WTC11 (cell line): ENCODE data around the gene TRNT1. TPM values are rescaled to one million over a fixed set of nuclear protein-coding genes. Genes with fewer than 3 reads are reported as not detected.

Experiments used
- ATAC-seq: fragments of 200-7000 bp; cut with Tn5 transposase; 2 replicates; pipeline ENCODE4 v1.10.0; 2021; ENCODE audit warnings: mild to moderate bottlenecking, moderate library complexity
- CTCF ChIA-PET: fragments of 300-600 bp; sonication (Branson Sonifier 250); formaldehyde crosslinking; loops from one replicate; lab custom pipeline; 2021; ENCODE audit warnings: antibody characterized with exemption; lab: Charles Lee
- POLR2A ChIA-PET: fragments of 350-600 bp; sonication (Branson Sonifier 250); formaldehyde crosslinking; loops from one replicate; lab custom pipeline; 2021; ENCODE audit warnings: antibody characterized with exemption; lab: Charles Lee
- DNase-seq: peaks from one replicate; pipeline ENCODE4 v3.0.0; 2021; ENCODE audit warnings: low spot score
- H3K27ac Mint-ChIP-seq: 2 replicates; pipeline ENCODE4 v1.8.0; 2021; ENCODE audit warnings: mixed read lengths
- H3K27me3 Mint-ChIP-seq: 2 replicates; pipeline ENCODE4 v1.8.0; 2021; ENCODE audit warnings: low read depth, mild to moderate bottlenecking, moderate library complexity, mixed read lengths
- H3K36me3 Mint-ChIP-seq: 2 replicates; pipeline ENCODE4 v1.8.0; 2021; ENCODE audit warnings: mixed read lengths
- H3K4me1 Mint-ChIP-seq: 2 replicates; pipeline ENCODE4 v1.8.0; 2022; ENCODE audit warnings: mixed read lengths
- H3K4me3 Mint-ChIP-seq: 2 replicates; pipeline ENCODE4 v1.8.0; 2021; ENCODE audit warnings: mild to moderate bottlenecking, moderate library complexity, mixed read lengths
- H3K9me3 Mint-ChIP-seq: 2 replicates; pipeline ENCODE4 v1.8.0; 2021; ENCODE audit warnings: mixed read lengths
- ELF4 ChIP-seq: sonication (generic); formaldehyde crosslinking; IDR thresholded peaks from 2 replicates; pipeline ENCODE4 v1.8.1; 2022; ENCODE audit warnings: low read depth, mild to moderate bottlenecking, moderate library complexity, missing genetic modification reagents
- EMX1 ChIP-seq: fragments of 250-450 bp; sonication (Bioruptor Pico); IDR thresholded peaks from 2 replicates; pipeline ENCODE4 v1.8.0; 2021; ENCODE audit warnings: mild to moderate bottlenecking
- FOXP1 ChIP-seq: sonication (generic); formaldehyde crosslinking; IDR thresholded peaks from 2 replicates; pipeline ENCODE4 v1.8.0; 2022; ENCODE audit warnings: missing genetic modification reagents, mild to moderate bottlenecking, moderate library complexity, borderline replicate concordance
- FOXP4 ChIP-seq: sonication (generic); formaldehyde crosslinking; IDR thresholded peaks from 2 replicates; pipeline ENCODE4 v1.8.0; 2022; ENCODE audit warnings: mild to moderate bottlenecking, missing genetic modification reagents
- GABPB1 ChIP-seq: sonication (generic); formaldehyde crosslinking; IDR thresholded peaks from 2 replicates; pipeline ENCODE4 v1.8.1; 2023; ENCODE audit warnings: mild to moderate bottlenecking, missing genetic modification reagents
- GRHL2 ChIP-seq: fragments of 250-450 bp; sonication (Bioruptor Pico); IDR thresholded peaks from 2 replicates; pipeline ENCODE4 v1.8.0; 2022; ENCODE audit warnings: mild to moderate bottlenecking, moderate library complexity; ENCODE audit not compliant: insufficient replicate concordance, severe bottlenecking
- GTF2I ChIP-seq: fragments of 250-450 bp; sonication (Bioruptor Pico); conservative IDR thresholded peaks from 2 replicates; pipeline ENCODE4 v1.4.0; 2021; ENCODE audit warnings: mild to moderate bottlenecking
- IRF2 ChIP-seq: sonication (generic); formaldehyde crosslinking; IDR thresholded peaks from 2 replicates; pipeline ENCODE4 v1.8.0; 2022; ENCODE audit warnings: low read depth, missing genetic modification reagents, borderline replicate concordance
- KAT7 ChIP-seq: sonication (generic); formaldehyde crosslinking; IDR thresholded peaks from 2 replicates; pipeline ENCODE4 v1.8.1; 2023; ENCODE audit warnings: missing genetic modification reagents, mild to moderate bottlenecking, borderline replicate concordance
- NFATC4 ChIP-seq: fragments of 250-450 bp; sonication (Bioruptor Pico); IDR thresholded peaks from 2 replicates; pipeline ENCODE4 v1.9.0; 2021; ENCODE audit warnings: mild to moderate bottlenecking
- SMAD4 ChIP-seq: sonication (generic); formaldehyde crosslinking; IDR thresholded peaks from 2 replicates; pipeline ENCODE4 v1.8.0; 2022; ENCODE audit warnings: mild to moderate bottlenecking, missing genetic modification reagents
- TEAD4 ChIP-seq: sonication (generic); formaldehyde crosslinking; IDR thresholded peaks from 2 replicates; pipeline ENCODE4 v1.8.0; 2022; ENCODE audit warnings: mild to moderate bottlenecking, missing genetic modification reagents
- TP53 ChIP-seq: sonication (generic); formaldehyde crosslinking; IDR thresholded peaks from 2 replicates; pipeline ENCODE4 v1.8.1; 2023; ENCODE audit warnings: mild to moderate bottlenecking, missing genetic modification reagents
- ZNF512 ChIP-seq: sonication (generic); formaldehyde crosslinking; IDR thresholded peaks from 2 replicates; pipeline ENCODE4 v1.8.1; 2022; ENCODE audit warnings: missing genetic modification reagents, borderline replicate concordance
- total RNA-seq: library from RNA; stranded (reverse); gene quantifications from 3 replicates; pipeline ENCODE4 v1.2.3, GENCODE V29; 2021
- TF ChIP-seq, protein P1 (sequence below): fragments of 250-450 bp; sonication (Bioruptor Pico); IDR thresholded peaks from 2 replicates; pipeline ENCODE4 v1.9.0; 2021; ENCODE audit warnings: mild to moderate bottlenecking
- TF ChIP-seq, protein P2 (sequence below): fragments of 250-450 bp; sonication (Bioruptor Pico); IDR thresholded peaks from 2 replicates; pipeline ENCODE4 v1.9.0; 2021; ENCODE audit warnings: mild to moderate bottlenecking, borderline replicate concordance
- TF ChIP-seq, protein P3 (sequence below): sonication (generic); formaldehyde crosslinking; conservative IDR thresholded peaks from 2 replicates; pipeline ENCODE4 v1.8.1; 2022; ENCODE audit warnings: mild to moderate bottlenecking, missing genetic modification reagents
- TF ChIP-seq, protein P4 (sequence below): sonication (generic); formaldehyde crosslinking; IDR thresholded peaks from 2 replicates; pipeline ENCODE4 v1.8.1; 2022; ENCODE audit warnings: low read depth, missing genetic modification reagents, borderline replicate concordance
- TF ChIP-seq, protein P5 (sequence below): sonication (generic); formaldehyde crosslinking; IDR thresholded peaks from 2 replicates; pipeline ENCODE4 v1.8.0; 2022; ENCODE audit warnings: mild to moderate bottlenecking, missing genetic modification reagents

The TRNT1 gene
- total RNA-seq, 1 experiment from 2014 or later, result 18.8 TPM

DNA sequence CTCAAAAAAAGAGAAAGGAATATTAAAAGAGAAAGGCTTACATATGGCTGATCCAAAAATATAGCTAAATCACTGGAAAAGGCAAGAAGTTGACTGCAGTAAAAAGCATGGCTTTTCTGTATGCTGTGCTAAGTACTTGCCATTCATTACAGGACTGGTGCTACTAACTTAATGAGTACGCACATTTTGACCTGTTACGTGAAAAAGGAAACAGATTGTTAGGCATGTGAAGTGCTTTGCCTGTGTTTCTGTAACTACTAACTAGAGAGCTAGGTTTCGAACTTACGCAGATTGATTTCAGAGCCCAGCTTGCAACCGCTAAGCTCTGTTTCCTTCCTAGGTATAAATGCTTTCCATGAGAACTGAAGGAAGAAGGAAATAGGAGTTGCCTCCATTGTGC lies 2.8 kb downstream of the TRNT1 start:
- Mint-ChIP-seq H3K27ac (no peak overlapping the region), H3K36me3 (peaks cover 32% of the 10 kb centered on the region), H3K4me1 (peaks cover 9% of the 10 kb centered on the region), H3K27me3 (peaks cover 7% of the 10 kb centered on the region), H3K9me3 (peaks cover 13% of the 10 kb centered on the region), H3K4me3 (no peak overlapping the region)
- no peak for TF ChIP-seq SMAD4 (CRISPR knock-in tag)
- no peak for TF ChIP-seq IRF2 (CRISPR knock-in tag)
- TF ChIP-seq KAT7, result no peak
- TF ChIP-seq, protein P1, sequence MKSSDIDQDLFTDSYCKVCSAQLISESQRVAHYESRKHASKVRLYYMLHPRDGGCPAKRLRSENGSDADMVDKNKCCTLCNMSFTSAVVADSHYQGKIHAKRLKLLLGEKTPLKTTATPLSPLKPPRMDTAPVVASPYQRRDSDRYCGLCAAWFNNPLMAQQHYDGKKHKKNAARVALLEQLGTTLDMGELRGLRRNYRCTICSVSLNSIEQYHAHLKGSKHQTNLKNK, result no peak
- no peak for TF ChIP-seq EMX1 (CRISPR knock-in tag)
- TF ChIP-seq, protein P2, sequence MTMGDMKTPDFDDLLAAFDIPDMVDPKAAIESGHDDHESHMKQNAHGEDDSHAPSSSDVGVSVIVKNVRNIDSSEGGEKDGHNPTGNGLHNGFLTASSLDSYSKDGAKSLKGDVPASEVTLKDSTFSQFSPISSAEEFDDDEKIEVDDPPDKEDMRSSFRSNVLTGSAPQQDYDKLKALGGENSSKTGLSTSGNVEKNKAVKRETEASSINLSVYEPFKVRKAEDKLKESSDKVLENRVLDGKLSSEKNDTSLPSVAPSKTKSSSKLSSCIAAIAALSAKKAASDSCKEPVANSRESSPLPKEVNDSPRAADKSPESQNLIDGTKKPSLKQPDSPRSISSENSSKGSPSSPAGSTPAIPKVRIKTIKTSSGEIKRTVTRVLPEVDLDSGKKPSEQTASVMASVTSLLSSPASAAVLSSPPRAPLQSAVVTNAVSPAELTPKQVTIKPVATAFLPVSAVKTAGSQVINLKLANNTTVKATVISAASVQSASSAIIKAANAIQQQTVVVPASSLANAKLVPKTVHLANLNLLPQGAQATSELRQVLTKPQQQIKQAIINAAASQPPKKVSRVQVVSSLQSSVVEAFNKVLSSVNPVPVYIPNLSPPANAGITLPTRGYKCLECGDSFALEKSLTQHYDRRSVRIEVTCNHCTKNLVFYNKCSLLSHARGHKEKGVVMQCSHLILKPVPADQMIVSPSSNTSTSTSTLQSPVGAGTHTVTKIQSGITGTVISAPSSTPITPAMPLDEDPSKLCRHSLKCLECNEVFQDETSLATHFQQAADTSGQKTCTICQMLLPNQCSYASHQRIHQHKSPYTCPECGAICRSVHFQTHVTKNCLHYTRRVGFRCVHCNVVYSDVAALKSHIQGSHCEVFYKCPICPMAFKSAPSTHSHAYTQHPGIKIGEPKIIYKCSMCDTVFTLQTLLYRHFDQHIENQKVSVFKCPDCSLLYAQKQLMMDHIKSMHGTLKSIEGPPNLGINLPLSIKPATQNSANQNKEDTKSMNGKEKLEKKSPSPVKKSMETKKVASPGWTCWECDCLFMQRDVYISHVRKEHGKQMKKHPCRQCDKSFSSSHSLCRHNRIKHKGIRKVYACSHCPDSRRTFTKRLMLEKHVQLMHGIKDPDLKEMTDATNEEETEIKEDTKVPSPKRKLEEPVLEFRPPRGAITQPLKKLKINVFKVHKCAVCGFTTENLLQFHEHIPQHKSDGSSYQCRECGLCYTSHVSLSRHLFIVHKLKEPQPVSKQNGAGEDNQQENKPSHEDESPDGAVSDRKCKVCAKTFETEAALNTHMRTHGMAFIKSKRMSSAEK, result no peak
- TF ChIP-seq GRHL2 (CRISPR knock-in tag), result no peak
- no peak for TF ChIP-seq FOXP4 (CRISPR knock-in tag)
- no peak for TF ChIP-seq NFATC4
- no peak for TF ChIP-seq ZNF512 (CRISPR knock-in tag)
- TF ChIP-seq FOXP1 (CRISPR knock-in tag), result no peak
- TF ChIP-seq GTF2I (CRISPR knock-in tag), result no peak
- TF ChIP-seq TEAD4 (CRISPR knock-in tag), result no peak
- TF ChIP-seq, protein P3, sequence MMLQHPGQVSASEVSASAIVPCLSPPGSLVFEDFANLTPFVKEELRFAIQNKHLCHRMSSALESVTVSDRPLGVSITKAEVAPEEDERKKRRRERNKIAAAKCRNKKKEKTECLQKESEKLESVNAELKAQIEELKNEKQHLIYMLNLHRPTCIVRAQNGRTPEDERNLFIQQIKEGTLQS (CRISPR knock-in tag), result no peak
- DNase-seq, result no peak
- ATAC-seq, result no peak
- ChIA-PET CTCF (interaction anchor here (0.7 kb wide), 1 partner anchor 61 kb away, joined by 3 read pairs; no protein-coding TSS in a partner anchor), POLR2A (interaction anchor here (0.6 kb wide), 1 partner anchor 1195 kb away, joined by 3 read pairs; no protein-coding TSS in a partner anchor)

DNA sequence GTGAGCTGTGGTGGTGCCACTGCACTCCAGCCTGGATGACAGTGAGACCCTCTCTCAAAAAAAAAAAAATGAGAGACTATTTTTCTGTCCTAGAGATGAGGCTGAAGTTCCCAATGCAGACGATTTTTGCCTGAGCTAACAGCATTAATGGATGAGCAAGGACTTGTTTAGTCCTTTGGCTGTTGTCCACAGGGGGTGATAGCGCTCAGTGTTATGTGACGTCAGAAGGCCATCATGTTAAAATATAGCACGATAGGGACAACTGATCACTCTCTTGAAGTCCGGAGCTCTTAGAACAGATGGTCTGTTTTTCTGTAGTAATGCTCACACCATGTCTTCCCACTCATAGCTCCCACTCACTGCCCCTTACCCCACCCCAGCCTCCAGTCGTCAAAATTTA lies 6.8 kb downstream of the TRNT1 start:
- DNase-seq (no peak), ATAC-seq (no peak)
- Mint-ChIP-seq H3K4me3 (no peak overlapping the region), H3K4me1 (no peaks in the 10 kb centered on the region), H3K9me3 (peaks cover 3% of the 10 kb centered on the region), H3K27ac (no peak overlapping the region), H3K27me3 (no peaks in the 10 kb centered on the region), H3K36me3 (peaks cover 34% of the 10 kb centered on the region)
- no peak for TF ChIP-seq TP53 (CRISPR knock-in tag)
- TF ChIP-seq, protein P4, sequence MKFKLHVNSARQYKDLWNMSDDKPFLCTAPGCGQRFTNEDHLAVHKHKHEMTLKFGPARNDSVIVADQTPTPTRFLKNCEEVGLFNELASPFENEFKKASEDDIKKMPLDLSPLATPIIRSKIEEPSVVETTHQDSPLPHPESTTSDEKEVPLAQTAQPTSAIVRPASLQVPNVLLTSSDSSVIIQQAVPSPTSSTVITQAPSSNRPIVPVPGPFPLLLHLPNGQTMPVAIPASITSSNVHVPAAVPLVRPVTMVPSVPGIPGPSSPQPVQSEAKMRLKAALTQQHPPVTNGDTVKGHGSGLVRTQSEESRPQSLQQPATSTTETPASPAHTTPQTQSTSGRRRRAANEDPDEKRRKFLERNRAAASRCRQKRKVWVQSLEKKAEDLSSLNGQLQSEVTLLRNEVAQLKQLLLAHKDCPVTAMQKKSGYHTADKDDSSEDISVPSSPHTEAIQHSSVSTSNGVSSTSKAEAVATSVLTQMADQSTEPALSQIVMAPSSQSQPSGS (CRISPR knock-in tag), result no peak
- no peak for TF ChIP-seq SMAD4 (CRISPR knock-in tag)
- TF ChIP-seq, protein P5, sequence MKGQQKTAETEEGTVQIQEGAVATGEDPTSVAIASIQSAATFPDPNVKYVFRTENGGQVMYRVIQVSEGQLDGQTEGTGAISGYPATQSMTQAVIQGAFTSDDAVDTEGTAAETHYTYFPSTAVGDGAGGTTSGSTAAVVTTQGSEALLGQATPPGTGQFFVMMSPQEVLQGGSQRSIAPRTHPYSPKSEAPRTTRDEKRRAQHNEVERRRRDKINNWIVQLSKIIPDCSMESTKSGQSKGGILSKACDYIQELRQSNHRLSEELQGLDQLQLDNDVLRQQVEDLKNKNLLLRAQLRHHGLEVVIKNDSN, result no peak
- no peak for TF ChIP-seq FOXP4 (CRISPR knock-in tag)
- TF ChIP-seq IRF2 (CRISPR knock-in tag), result no peak
- no peak for TF ChIP-seq ELF4
- TF ChIP-seq GTF2I (CRISPR knock-in tag), result no peak
- TF ChIP-seq EMX1 (CRISPR knock-in tag), result no peak
- no peak for TF ChIP-seq GABPB1 (CRISPR knock-in tag)
- TF ChIP-seq TEAD4 (CRISPR knock-in tag), result no peak
- ChIA-PET POLR2A (no interaction called here), CTCF (interaction anchor here (1.1 kb wide), 1 partner anchor 46 kb away, joined by 3 read pairs; no protein-coding TSS in a partner anchor)
